GM18858 (cell line): ENCODE data around the gene GRID2.

Experiments
- ATAC-seq: cut with Tn5 transposase; IDR thresholded peaks from one replicate; pipeline ENCODE4 v1.9.1; 2021; ENCODE audit not compliant: unreplicated experiment

The GRID2 gene

DNA sequence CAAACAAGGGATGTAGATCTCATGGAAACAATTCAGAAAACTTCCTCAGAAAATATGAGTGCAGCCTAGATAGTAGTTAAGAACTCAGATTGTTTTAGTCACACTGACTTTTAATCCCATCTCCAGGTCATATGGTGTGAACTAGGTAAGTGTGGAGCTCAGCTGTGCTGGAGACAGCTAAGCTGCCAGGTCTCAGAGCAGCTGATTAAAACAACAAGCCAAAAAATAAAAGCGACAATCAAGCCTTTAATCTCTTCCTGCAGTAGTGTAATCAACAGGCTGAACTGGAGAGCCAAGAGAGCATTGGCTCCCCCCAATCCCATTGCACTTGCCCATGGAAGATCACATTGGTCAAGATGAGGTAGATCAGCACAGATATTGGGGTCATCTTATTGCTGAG lies 1426.5 kb downstream of the GRID2 start:
- ATAC-seq, result no peak

DNA sequence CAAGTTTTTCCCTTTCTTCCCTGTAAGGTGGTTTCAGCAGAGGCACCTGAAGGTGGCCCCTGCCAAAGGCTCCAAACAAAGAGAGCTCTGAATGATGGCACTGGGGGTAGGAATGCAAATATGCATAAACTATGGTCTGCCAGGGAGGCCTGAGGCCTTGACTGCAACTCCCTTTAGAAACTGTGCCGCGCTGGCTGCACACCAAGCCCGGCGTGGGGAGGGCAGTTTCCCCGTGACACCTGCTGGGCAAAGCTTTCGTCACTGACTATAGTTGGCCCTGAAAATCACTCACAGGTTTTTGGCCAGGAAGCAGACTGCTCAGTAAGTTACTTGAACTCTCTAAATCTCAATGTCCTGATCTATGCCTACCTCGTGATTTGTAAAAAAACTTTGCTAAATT lies 1427.0 kb downstream of the GRID2 start:
- no peak for ATAC-seq

- ATAC-seq, result peak; percentile 55
These were observed 1427.7 kb downstream of the GRID2 start for GRCh38 chr4:93731456-93731855.

- no peak for ATAC-seq
These were observed 1428.7 kb downstream of the GRID2 start for GRCh38 chr4:93732509-93732908.

DNA sequence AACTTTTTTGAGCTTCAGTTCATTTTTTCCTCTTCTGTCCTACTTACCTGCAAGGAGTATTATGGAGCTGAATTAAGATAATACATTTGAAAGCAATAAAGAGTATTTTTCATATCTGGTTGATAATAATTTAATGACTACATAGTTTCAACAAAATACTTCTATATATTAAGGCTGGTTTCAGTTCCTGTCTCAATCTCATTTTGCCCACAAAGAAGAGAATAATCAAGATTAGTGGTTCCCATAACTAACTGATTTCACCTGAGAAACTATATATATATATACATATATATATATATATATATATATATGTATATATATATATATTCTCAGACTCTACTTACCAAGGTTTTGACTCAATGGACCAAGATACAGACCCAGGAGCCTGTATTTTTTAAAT lies 1437.1 kb downstream of the GRID2 start:
- ATAC-seq, result no peak

GRCh38 chr4:93743022-93743421 lies 1439.3 kb downstream of the GRID2 start:
- no peak for ATAC-seq

GRCh38 chr4:93743635-93744034 lies 1439.9 kb downstream of the GRID2 start:
- no peak for ATAC-seq

DNA sequence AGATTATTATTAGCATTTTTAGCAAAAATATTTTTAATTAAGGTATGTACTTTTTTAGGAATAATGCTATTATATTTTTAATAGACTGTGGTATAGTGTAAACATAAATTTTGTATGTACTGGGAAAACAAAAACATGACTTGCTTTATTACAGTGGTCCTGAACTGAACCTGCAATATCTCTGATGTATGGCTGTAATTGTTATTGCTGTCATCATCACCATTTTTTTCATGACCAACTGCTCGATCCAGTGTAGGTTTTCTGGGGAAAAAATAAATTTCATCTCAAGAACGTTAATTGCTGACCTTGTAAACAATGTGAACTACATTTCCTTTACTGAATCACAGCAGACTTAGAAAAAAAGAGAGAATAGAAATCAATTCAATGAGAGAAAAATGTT lies 1441.2 kb downstream of the GRID2 start:
- ATAC-seq, result no peak

- no peak for ATAC-seq
These were observed 1442.3 kb downstream of the GRID2 start for GRCh38 chr4:93746031-93746430.

DNA sequence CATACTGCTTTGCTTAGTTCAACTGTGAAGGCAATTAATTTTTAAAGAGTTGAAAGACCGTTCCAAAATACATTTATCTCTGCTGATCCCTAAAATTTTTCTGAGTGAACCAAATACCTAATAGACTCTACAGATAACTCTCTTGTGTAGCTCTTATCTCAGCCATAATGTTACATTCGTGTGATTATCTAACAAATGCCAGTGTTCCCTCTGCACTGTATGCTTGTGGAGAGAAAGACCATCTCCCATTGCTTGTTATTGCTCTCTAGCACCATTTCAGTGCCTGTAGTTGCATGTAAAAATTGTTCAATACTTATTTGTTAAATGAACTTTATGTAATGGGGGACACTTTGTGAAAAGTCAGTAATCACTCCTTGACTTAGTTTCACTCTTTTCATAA lies 1443.5 kb downstream of the GRID2 start:
- ATAC-seq, result no peak

DNA sequence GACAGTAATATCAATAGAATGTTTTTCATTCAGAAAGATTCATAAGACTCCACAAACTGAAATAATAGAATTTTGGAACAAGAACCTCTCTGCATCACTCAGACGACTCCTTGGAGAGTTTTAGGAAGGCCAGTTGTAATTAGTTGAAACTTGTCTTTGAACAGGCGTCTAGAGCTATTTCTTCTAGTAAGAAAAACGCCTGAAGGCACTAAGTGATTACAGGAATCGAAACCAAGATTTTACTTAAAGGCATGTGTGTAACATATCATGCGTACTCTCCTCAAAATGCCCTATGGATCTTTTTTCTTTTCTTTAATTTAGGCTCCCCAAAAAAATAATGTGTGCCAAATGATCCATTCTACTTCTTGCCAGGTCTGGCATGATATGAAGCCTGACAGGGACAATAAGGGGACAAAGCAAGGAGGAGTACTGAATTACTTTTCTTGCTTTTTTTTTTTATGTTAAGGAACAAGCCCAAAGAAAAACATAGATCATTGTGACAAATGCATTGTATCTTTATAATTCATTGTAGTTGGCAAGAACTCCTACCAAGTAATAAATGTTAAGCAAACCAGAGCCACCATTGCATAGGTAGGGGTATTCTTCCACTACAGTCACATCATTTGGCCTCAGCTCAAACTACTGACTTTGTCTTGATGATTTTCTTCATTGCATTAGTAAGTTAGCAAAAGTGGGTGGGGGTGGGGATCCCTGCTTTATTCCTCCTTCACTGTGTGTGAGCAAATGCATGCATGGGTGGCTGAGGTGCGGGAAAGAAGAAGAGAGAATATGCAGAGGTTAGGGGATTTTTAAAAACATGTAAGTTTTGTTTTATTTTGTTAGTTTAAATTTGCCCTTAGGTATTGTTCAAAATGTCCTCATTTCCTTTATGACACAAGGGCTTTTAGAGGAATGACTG lies 1444.9 kb downstream of the GRID2 start:
- peak; percentile 25 for ATAC-seq

DNA sequence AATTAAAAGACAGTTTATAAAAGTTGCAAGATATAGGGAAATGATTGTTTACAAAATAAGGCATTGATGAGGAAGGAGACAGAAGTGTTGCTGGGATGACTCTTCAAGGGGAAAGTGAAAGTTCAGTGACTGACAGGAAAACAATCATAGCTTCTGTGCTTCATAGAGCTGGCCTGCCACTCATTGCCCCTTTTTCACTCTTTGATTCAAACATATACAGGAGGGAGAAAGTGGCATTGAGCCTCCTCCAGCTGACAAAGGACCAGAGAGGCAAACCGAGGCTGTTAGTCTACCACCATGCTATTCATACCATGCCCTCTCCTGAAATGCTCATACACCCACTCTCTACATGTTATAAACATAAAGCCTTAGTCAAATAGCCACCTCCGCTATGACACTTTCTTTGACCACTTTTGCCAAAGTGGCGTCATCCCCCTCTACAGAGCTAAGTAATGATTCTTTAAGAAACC lies 1445.6 kb downstream of the GRID2 start:
- peak; percentile 81 for ATAC-seq

DNA sequence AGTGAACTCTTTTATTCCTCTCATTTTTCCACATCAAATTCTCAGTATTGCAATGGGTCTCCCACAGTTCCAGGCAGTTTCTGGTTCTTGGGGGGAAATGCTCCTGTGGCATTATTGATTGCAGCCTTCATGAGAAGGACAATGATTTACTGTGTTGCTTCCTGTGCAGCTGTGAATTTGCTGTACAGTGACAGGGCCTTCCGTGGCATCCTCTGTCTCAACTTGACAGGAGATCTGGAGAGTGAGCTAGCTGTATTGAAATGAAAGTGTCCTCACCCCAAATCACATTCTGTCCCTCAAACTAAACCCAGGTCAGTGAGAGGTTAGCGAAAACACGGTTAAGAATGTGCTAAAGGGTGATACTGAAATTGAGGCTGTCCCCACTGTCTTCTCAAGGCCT lies 1447.6 kb downstream of the GRID2 start:
- ATAC-seq, result no peak

- no peak for ATAC-seq
These were observed 1452.3 kb downstream of the GRID2 start for GRCh38 chr4:93756101-93756500.

DNA sequence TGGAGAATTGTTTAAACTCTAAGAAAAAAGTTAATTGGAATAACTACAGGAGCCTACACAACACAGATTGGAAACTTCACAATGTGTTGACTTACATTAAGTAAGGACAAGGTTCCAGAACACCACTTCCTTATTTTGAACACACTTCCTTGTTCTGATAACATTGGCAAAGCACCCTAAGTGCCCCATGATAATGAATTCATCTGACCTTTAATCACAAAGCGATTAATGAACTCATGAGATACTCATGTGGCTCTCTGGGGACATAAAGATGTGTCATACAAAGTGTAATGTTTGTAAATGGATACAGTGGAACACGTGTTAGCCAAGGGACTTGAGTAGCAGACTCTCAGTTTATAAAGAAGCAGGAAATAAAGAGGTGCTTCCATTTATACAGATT lies 1455.7 kb downstream of the GRID2 start:
- no peak for ATAC-seq

- ATAC-seq, result no peak
These were observed 1456.5 kb downstream of the GRID2 start for GRCh38 chr4:93760284-93760683.

GRCh38 chr4:93761286-93761685 lies 1457.5 kb downstream of the GRID2 start:
- ATAC-seq, result no peak

GRCh38 chr4:93764639-93765246 lies 1461.0 kb downstream of the GRID2 start:
- peak; percentile 65 for ATAC-seq

DNA sequence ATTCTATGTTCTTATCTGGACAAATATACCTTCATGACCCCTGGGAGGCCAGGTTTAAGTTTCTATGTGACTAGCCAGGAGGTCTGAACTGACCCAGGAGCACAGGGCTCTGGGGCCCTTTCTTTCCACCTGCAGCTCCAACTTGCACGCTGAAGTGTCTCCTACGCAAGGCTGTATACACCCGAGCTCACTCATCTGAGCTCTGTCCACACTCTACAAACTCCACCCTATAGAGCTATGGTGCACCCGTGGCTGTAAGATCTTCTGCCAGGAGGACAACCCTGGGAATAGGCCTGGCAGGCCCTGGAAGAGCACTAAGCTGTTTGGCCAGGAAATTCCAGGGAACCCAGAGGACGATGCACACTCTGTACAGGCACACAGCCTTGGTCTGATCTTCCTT lies 1464.2 kb downstream of the GRID2 start:
- no peak for ATAC-seq

- ATAC-seq, result no peak
These were observed 1466.4 kb downstream of the GRID2 start for GRCh38 chr4:93770201-93770600.

DNA sequence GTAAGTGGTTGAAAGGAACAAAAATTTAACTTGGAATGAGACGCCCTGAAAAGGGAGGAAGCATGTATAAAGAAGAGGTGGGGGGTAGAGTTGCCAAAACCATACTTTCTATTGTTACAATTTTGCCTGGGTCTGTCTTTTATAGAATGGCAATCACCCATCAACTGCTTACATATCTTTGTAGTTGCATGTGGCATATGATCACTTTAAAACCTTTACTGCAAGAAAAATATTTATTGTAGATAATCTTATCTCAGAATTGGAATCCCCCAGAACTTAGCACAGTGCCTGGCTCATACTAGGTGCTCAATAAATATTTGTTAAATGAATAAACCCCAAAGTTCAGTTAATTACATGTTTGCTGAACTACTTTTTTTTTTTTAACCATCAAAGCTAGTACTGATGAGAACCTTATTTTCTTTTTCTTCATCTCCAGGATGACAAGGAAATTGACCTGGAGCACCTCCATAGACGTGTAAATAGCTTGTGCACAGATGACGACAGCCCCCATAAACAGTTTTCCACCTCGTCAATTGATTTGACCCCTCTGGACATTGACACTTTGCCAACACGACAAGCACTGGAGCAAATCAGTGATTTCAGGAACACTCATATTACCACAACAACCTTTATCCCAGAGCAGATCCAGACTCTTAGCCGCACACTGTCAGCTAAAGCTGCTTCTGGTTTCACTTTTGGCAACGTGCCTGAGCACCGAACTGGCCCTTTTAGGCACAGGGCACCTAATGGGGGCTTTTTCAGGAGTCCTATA lies 1468.1 kb downstream of the GRID2 start:
- no peak for ATAC-seq

DNA sequence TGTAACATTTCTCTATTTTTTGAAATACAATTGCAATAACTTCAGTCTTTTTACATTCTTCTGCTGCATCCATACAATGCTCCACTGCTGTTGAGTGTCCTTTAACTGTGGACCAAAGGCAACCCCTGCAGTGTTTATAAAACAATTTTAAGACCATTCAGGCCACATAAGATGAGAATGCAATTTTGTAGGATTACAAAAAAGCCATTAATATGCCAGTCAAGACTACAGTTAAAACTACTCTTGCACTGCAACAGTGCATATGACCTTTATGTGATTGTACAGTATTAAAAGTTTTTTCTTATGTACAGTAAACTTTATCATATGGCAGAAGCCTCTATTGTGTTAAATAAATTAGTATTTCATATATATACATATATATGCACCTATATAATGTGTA lies 1469.1 kb downstream of the GRID2 start:
- ATAC-seq, result no peak
